GM23338 (cell line): Measurements from ENCODE around the gene CCDC110. TPM values are rescaled to one million over a fixed set of nuclear protein-coding genes. Genes with fewer than 3 reads are reported as not detected.

ENCODE experiments used
- ATAC-seq: fragments of 200-7000 bp; cut with Tn5 transposase; 3 replicates; pipeline ENCODE4 v1.9.1; 2020
- DNase-seq: peaks from one replicate; pipeline ENCODE4 v3.0.0-alpha.2; 2015; ENCODE audit warnings: low spot score
- H2AFZ ChIP-seq: fragments of 200-600 bp; sonication (generic); 2 replicates; pipeline ENCODE4 v1.8.0; 2016; ENCODE audit warnings: antibody characterized with exemption, mild to moderate bottlenecking, moderate library complexity
- H3F3A ChIP-seq: fragments of 200-600 bp; sonication (generic); replicated peaks from 2 replicates; pipeline ENCODE4 v1.8.0; 2017; ENCODE audit warnings: antibody characterized with exemption, mixed run types, low read depth
- H3K27ac ChIP-seq: fragments of 200-600 bp; sonication (generic); 2 replicates; pipeline ENCODE4 v1.6.1; 2016; ENCODE audit warnings: low read depth
- H3K27me3 ChIP-seq: fragments of 200-600 bp; sonication (generic); 2 replicates; pipeline ENCODE4 v1.8.0; 2016; ENCODE audit warnings: mild to moderate bottlenecking, mixed run types, moderate library complexity; ENCODE audit not compliant: insufficient read depth
- H3K36me3 ChIP-seq: fragments of 200-600 bp; sonication (generic); 2 replicates; pipeline ENCODE4 v1.8.0; 2016; ENCODE audit warnings: mild to moderate bottlenecking; ENCODE audit not compliant: insufficient read depth
- H3K4me1 ChIP-seq: fragments of 200-600 bp; sonication (generic); 2 replicates; pipeline ENCODE4 v1.8.0; 2016; ENCODE audit warnings: mild to moderate bottlenecking, moderate library complexity; ENCODE audit not compliant: insufficient read depth
- H3K4me2 ChIP-seq: fragments of 200-600 bp; sonication (generic); 2 replicates; pipeline ENCODE4 v1.7.1; 2017; ENCODE audit warnings: mixed run types
- H3K4me3 ChIP-seq: fragments of 200-600 bp; sonication (generic); 2 replicates; pipeline ENCODE4 v1.6.1; 2016; ENCODE audit warnings: mixed run types
- H3K79me2 ChIP-seq: fragments of 200-600 bp; sonication (generic); replicated peaks from 2 replicates; pipeline ENCODE4 v1.8.0; 2017; ENCODE audit warnings: mild to moderate bottlenecking; ENCODE audit not compliant: insufficient read depth
- H3K9me2 ChIP-seq: fragments of 200-600 bp; sonication (generic); 2 replicates; pipeline ENCODE4 v1.8.0; 2017; ENCODE audit not compliant: insufficient read depth
- H4K20me1 ChIP-seq: fragments of 200-600 bp; sonication (generic); replicated peaks from 2 replicates; pipeline ENCODE4 v1.8.0; 2017; ENCODE audit warnings: mild to moderate bottlenecking; ENCODE audit not compliant: insufficient read depth
- H3K27ac Mint-ChIP-seq: 2 replicates; pipeline ENCODE4 v1.8.0; 2020; ENCODE audit warnings: inconsistent platforms, mild to moderate bottlenecking, moderate library complexity, mixed read lengths
- H3K27me3 Mint-ChIP-seq: 3 replicates; pipeline ENCODE4 v1.8.0; 2022; ENCODE audit warnings: low read depth, mild to moderate bottlenecking, moderate library complexity, mixed read lengths, inconsistent platforms; ENCODE audit not compliant: insufficient read depth, poor library complexity
- H3K36me3 Mint-ChIP-seq: 3 replicates; pipeline ENCODE4 v1.8.0; 2021; ENCODE audit warnings: low read depth, mild to moderate bottlenecking, inconsistent platforms, moderate library complexity, mixed read lengths
- H3K4me1 Mint-ChIP-seq: 3 replicates; pipeline ENCODE4 v1.8.0; 2020; ENCODE audit warnings: mild to moderate bottlenecking, inconsistent platforms, mixed read lengths
- H3K4me3 Mint-ChIP-seq: 3 replicates; pipeline ENCODE4 v1.8.0; 2021; ENCODE audit warnings: moderate library complexity, mild to moderate bottlenecking, inconsistent platforms, mixed read lengths
- H3K9me3 Mint-ChIP-seq: 3 replicates; pipeline ENCODE4 v1.8.0; 2020; ENCODE audit warnings: moderate library complexity, mild to moderate bottlenecking, inconsistent platforms, mixed read lengths
- CTCF ChIP-seq, 2 experiments: fragments of 200-600 bp in 1 of 2; sonication (generic) in 1 of 2; conservative IDR thresholded peaks; 2 replicates each; pipeline versions ENCODE4 v1.5.1 to v1.6.1; 2016 to 2017; ENCODE audit warnings: antibody characterized with exemption in 2 of 2, low read depth in 2 of 2, mild to moderate bottlenecking in 2 of 2, moderate library complexity in 1 of 2
- ETS1 ChIP-seq: IDR thresholded peaks from 2 replicates; pipeline ENCODE4 v1.6.1; 2016; ENCODE audit warnings: antibody characterized with exemption
- EZH2 ChIP-seq: fragments of 200-600 bp; sonication (generic); IDR thresholded peaks from one replicate; pipeline ENCODE4 v1.8.0; 2017; ENCODE audit warnings: antibody characterized with exemption, mild to moderate bottlenecking, low read depth; ENCODE audit not compliant: unreplicated experiment
- EZH2phosphoT487 ChIP-seq: fragments of 200-600 bp; sonication (generic); IDR thresholded peaks from one replicate; pipeline ENCODE4 v1.8.1; 2018; ENCODE audit warnings: antibody characterized with exemption; ENCODE audit not compliant: unreplicated experiment
- JUNB ChIP-seq: IDR thresholded peaks from one replicate; pipeline ENCODE4 v1.6.1; 2016; ENCODE audit warnings: antibody characterized with exemption; ENCODE audit not compliant: unreplicated experiment
- NANOG ChIP-seq: IDR thresholded peaks from 2 replicates; pipeline ENCODE4 v1.6.1; 2016; ENCODE audit warnings: antibody characterized with exemption, borderline replicate concordance
- POLR2AphosphoS5 ChIP-seq: IDR thresholded peaks from 2 replicates; pipeline ENCODE4 v1.6.1; 2016; ENCODE audit warnings: antibody characterized with exemption, low read depth
- REST ChIP-seq: IDR thresholded peaks from one replicate; pipeline ENCODE4 v1.6.1; 2018; ENCODE audit warnings: antibody characterized with exemption; ENCODE audit not compliant: unreplicated experiment
- STAT1 ChIP-seq: IDR thresholded peaks from one replicate; pipeline ENCODE4 v1.6.1; 2016; ENCODE audit warnings: antibody characterized with exemption; ENCODE audit not compliant: unreplicated experiment
- ZNF114 ChIP-seq: fragments of 250-450 bp; sonication (Bioruptor Pico); IDR thresholded peaks from 2 replicates; pipeline ENCODE4 v1.5.0; 2020; ENCODE audit warnings: mild to moderate bottlenecking, moderate library complexity
- ZNF331 ChIP-seq: fragments of 250-450 bp; sonication (Bioruptor Pico); IDR thresholded peaks from 2 replicates; pipeline ENCODE4 v1.5.0; 2020; ENCODE audit warnings: low read depth, mild to moderate bottlenecking, moderate library complexity
- ZNF462 ChIP-seq: fragments of 250-450 bp; sonication (Bioruptor Pico); IDR thresholded peaks from 2 replicates; pipeline ENCODE4 v1.5.0; 2020; ENCODE audit warnings: mild to moderate bottlenecking, moderate library complexity
- polyA plus RNA-seq: library from polyadenylated mRNA; unstranded; fragments of >200 nt; fragmentation: Nextera tagmentation; extraction: Ambion mirVana; gene quantifications from 2 replicates; pipeline ENCODE4 v1.2.1, GENCODE V29; 2016
- total RNA-seq: library from RNA; depleted of rRNA; stranded (reverse); fragments of >200 nt; shearing (Covaris generic); gene quantifications from 2 replicates; pipeline ENCODE4 v1.2.3, GENCODE V29; 2014

CCDC110 gene
- total and polyA plus RNA-seq, 2 experiments from 2014 or later = 5.4 to 6.7 TPM

- TF ChIP-seq ZNF462 (CRISPR knock-in tag) (no peak), EZH2phosphoT487 (no peak), JUNB (no peak), ZNF331 (CRISPR knock-in tag) (no peak), POLR2AphosphoS5 (no peak), ETS1 (no peak), NANOG (no peak), STAT1 (no peak)
These were observed 1.9 kb downstream of the CCDC110 start (continued) for GRCh38 chr4:185469580-185470154.

GRCh38 chr4:185468999-185469398 is 2.5 kb downstream of the CCDC110 start:
- no peak overlapping the region for H2AFZ ChIP-seq
- H3K4me3 Mint-ChIP-seq = no peak overlapping the region
- TF ChIP-seq CTCF (conservative IDR thresholded peaks at IDR 0.05; ENCODE audit: low read depth in 2 of 2) = no peak
- TF ChIP-seq JUNB = no peak
- TF ChIP-seq REST = no peak
- no peak for TF ChIP-seq NANOG
- no peak for TF ChIP-seq ZNF114 (CRISPR knock-in tag)
- TF ChIP-seq EZH2 = no peak

More at GRCh38 chr4:185468999-185469398, 2.5 kb downstream of the CCDC110 start:
- ATAC-seq (no peak), DNase-seq (no peak)
- peaks cover 10% of the 10 kb centered on the region for H3K27me3 Mint-ChIP-seq
- Histone ChIP-seq H3F3A (no peaks in the 10 kb centered on the region), H3K9me2 (no peaks in the 10 kb centered on the region), H3K27me3 (peaks cover 23% of the 10 kb centered on the region), H3K4me1 (peaks cover 14% of the 10 kb centered on the region), H3K27ac (no peak overlapping the region), H4K20me1 (no peaks in the 10 kb centered on the region), H3K4me2 (no peak overlapping the region), H3K79me2 (no peaks in the 10 kb centered on the region), H3K4me3 (no peak overlapping the region), H3K36me3 (no peaks in the 10 kb centered on the region)
- H3K27ac Mint-ChIP-seq = no peak overlapping the region
- peaks cover 28% of the 10 kb centered on the region for H3K4me1 Mint-ChIP-seq
- peaks cover 3% of the 10 kb centered on the region; the same call in 2 of the 3 replicates for H3K36me3 Mint-ChIP-seq
- peaks cover 7% of the 10 kb centered on the region; the same call in 2 of the 3 replicates for H3K9me3 Mint-ChIP-seq
